Peyer's patch (tissue), 4 donors: ENCODE measurements around the gene TYW1.
"Not testable (repeated sequence)": the region's sequence is repeated elsewhere in the genome, so short reads cannot be mapped to it uniquely, and the experiment has no call there.

Experiments
- POLR2A ChIP-seq, 2 donors: fragments of 450-650 bp; IDR thresholded peaks; one replicate each; pipeline ENCODE4 v1.5.1; 2017; ENCODE audit warnings: antibody characterized with exemption in 2 of 2, mild to moderate bottlenecking in 2 of 2, moderate library complexity in 2 of 2
- TF ChIP-seq, protein P1 (sequence below), 6 experiments: fragments of 450-650 bp in 4 of 6; fragments of 200-600 bp in 2 of 6; sonication (generic) in 1 of 6; IDR thresholded peaks; one replicate each; pipeline ENCODE4 v1.5.1; 2017 to 2019; ENCODE audit warnings: antibody characterized with exemption in 6 of 6, mild to moderate bottlenecking in 3 of 6, moderate library complexity in 1 of 6

DNA sequence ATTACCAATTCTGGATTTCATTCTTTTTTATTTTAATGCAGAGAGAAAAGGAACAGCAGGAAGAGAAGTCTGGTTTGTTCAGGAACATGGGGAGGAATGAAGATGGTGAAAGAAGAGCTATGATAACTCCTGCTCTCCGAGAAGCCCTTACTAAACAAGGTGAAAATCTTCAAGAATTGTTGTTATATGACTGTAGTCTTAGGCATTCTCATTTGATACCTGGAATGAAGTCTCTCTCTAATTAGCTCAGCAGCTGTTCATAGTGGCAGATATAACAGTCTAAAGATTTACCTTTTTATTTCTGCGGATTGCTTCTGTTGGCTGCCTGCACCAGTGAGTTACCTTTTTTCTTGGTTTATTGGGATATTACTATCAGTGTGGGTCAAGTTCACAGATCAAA lies 53.3 kb downstream of the TYW1 start:
- TF ChIP-seq, protein P1, sequence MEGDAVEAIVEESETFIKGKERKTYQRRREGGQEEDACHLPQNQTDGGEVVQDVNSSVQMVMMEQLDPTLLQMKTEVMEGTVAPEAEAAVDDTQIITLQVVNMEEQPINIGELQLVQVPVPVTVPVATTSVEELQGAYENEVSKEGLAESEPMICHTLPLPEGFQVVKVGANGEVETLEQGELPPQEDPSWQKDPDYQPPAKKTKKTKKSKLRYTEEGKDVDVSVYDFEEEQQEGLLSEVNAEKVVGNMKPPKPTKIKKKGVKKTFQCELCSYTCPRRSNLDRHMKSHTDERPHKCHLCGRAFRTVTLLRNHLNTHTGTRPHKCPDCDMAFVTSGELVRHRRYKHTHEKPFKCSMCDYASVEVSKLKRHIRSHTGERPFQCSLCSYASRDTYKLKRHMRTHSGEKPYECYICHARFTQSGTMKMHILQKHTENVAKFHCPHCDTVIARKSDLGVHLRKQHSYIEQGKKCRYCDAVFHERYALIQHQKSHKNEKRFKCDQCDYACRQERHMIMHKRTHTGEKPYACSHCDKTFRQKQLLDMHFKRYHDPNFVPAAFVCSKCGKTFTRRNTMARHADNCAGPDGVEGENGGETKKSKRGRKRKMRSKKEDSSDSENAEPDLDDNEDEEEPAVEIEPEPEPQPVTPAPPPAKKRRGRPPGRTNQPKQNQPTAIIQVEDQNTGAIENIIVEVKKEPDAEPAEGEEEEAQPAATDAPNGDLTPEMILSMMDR (IDR thresholded peaks at IDR 0.05): not testable (repeated sequence)
- TF ChIP-seq POLR2A (IDR thresholded peaks at IDR 0.05): not testable (repeated sequence)
